ENCODE data around the gene AOX1. TPM values are rescaled to one million over a fixed set of nuclear protein-coding genes. Genes with fewer than 3 reads are reported as not detected.

The AOX1 gene
- total RNA-seq, 1 donor from 2014 or later = 3.4 TPM

DNA sequence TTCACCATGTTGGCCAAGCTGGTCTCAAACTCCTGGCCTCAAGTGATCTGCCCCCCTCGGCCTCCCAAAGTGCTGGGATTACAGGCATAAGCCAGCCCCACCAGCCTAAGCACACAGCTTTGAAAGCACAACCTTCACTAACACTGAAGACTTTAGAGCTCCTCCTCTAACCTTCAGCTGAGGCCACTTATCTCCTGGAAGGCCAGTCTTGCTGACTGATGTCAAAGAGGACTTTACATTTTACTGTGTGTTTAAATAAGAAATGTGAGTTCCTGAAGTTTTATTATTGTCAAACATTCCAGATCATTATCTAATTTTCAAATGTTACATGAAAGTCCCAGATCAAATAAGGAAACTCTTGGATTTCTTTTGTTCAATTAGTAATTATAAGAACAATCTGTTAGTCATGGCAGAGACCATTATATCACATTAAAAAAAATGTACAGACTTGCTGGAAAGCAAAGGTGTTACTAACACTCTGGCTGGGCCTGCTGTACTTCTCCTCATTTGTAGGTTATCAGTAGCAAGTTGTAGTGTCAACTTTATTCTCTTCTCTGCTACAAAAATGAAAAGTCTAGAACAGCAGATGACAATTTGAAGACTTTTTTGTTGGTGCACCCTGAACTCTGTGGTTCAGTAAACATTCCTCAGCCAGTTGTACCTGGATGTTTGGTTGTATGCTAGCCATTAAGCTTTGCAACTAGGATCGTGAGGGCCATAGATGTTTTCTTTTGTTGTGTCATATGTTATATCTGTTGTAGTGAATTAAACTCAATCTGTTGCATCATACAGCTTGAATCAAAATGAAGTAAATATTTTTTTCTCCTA, 80.0 kb downstream of the AOX1 start:
- no peak for TF ChIP-seq EZH2 (IDR thresholded peaks at IDR 0.05; ENCODE audit: insufficient read depth, low read length)
- TF ChIP-seq, protein P1, sequence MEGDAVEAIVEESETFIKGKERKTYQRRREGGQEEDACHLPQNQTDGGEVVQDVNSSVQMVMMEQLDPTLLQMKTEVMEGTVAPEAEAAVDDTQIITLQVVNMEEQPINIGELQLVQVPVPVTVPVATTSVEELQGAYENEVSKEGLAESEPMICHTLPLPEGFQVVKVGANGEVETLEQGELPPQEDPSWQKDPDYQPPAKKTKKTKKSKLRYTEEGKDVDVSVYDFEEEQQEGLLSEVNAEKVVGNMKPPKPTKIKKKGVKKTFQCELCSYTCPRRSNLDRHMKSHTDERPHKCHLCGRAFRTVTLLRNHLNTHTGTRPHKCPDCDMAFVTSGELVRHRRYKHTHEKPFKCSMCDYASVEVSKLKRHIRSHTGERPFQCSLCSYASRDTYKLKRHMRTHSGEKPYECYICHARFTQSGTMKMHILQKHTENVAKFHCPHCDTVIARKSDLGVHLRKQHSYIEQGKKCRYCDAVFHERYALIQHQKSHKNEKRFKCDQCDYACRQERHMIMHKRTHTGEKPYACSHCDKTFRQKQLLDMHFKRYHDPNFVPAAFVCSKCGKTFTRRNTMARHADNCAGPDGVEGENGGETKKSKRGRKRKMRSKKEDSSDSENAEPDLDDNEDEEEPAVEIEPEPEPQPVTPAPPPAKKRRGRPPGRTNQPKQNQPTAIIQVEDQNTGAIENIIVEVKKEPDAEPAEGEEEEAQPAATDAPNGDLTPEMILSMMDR (IDR thresholded peaks at IDR 0.05; ENCODE audit: insufficient read depth, low read depth, low read length) = no peak
- Mint-ChIP-seq H3K27ac (ENCODE audit: unreplicated experiment) (no peak overlapping the region), H3K9me3 (ENCODE audit: unreplicated experiment) (no peaks in the 10 kb centered on the region), H3K4me3 (ENCODE audit: unreplicated experiment) (no peak overlapping the region), H3K27me3 (ENCODE audit: low read depth, unreplicated experiment) (no peaks in the 10 kb centered on the region), H3K4me1 (ENCODE audit: low read depth, unreplicated experiment) (peaks cover 17% of the 10 kb centered on the region), H3K36me3 (ENCODE audit: low read depth, unreplicated experiment) (no peaks in the 10 kb centered on the region)
- no peaks in the 10 kb centered on the region for H4K20me1 ChIP-seq (ENCODE audit: insufficient read depth, low read length)
- H3K9ac ChIP-seq (ENCODE audit: low read length) = no peak overlapping the region
- no peak overlapping the region for H2AFZ ChIP-seq (ENCODE audit: low read depth, low read length)
- FAIRE-seq = no peak
- no peak for DNase-seq (ENCODE audit: low read depth)
- peaks cover 15% of the 10 kb centered on the region for H3K4me1 ChIP-seq (ENCODE audit: insufficient read depth, low read length)
- no peaks in the 10 kb centered on the region for H3K27me3 ChIP-seq (ENCODE audit: insufficient read depth, low read length)
- H3K4me3 ChIP-seq (ENCODE audit: insufficient read depth, low read depth, low read length) = no peak overlapping the region
- no peak overlapping the region for H3K27ac ChIP-seq (ENCODE audit: low read depth, low read length)
- no peaks in the 10 kb centered on the region for H3K79me2 ChIP-seq (ENCODE audit: insufficient read depth, low read length)
- no peak overlapping the region for H3K4me2 ChIP-seq (ENCODE audit: low read length)
- H3K36me3 ChIP-seq (ENCODE audit: insufficient read depth, low read length) = no peaks in the 10 kb centered on the region
- H3K9me3 ChIP-seq (ENCODE audit: insufficient read depth, low read depth, low read length) = no peaks in the 10 kb centered on the region

- Histone ChIP-seq H3K36me3 (ENCODE audit: insufficient read depth, low read length) (no peaks in the 10 kb centered on the region), H3K4me2 (ENCODE audit: low read length) (no peak overlapping the region), H3K9ac (ENCODE audit: low read length) (no peak overlapping the region), H3K27me3 (ENCODE audit: insufficient read depth, low read length) (no peaks in the 10 kb centered on the region), H3K9me3 (ENCODE audit: insufficient read depth, low read depth, low read length) (no peaks in the 10 kb centered on the region), H3K27ac (ENCODE audit: low read depth, low read length) (no peak overlapping the region), H3K4me1 (ENCODE audit: insufficient read depth, low read length) (peaks cover 15% of the 10 kb centered on the region), H4K20me1 (ENCODE audit: insufficient read depth, low read length) (no peaks in the 10 kb centered on the region), H3K4me3 (ENCODE audit: insufficient read depth, low read depth, low read length) (no peak overlapping the region), H3K79me2 (ENCODE audit: insufficient read depth, low read length) (no peaks in the 10 kb centered on the region), H2AFZ (ENCODE audit: low read depth, low read length) (no peak overlapping the region)
- no peaks in the 10 kb centered on the region for H3K36me3 Mint-ChIP-seq (ENCODE audit: low read depth, unreplicated experiment)
- DNase-seq (ENCODE audit: low read depth) = no peak
- no peak for FAIRE-seq
- H3K27ac Mint-ChIP-seq (ENCODE audit: unreplicated experiment) = no peak overlapping the region
- no peak overlapping the region for H3K4me3 Mint-ChIP-seq (ENCODE audit: unreplicated experiment)
- H3K9me3 Mint-ChIP-seq (ENCODE audit: unreplicated experiment) = no peaks in the 10 kb centered on the region
- H3K27me3 Mint-ChIP-seq (ENCODE audit: low read depth, unreplicated experiment) = no peaks in the 10 kb centered on the region
- H3K4me1 Mint-ChIP-seq (ENCODE audit: low read depth, unreplicated experiment) = peaks cover 11% of the 10 kb centered on the region
- TF ChIP-seq, protein P1 (IDR thresholded peaks at IDR 0.05; ENCODE audit: insufficient read depth, low read depth, low read length) = no peak
- TF ChIP-seq EZH2 (IDR thresholded peaks at IDR 0.05; ENCODE audit: insufficient read depth, low read length) = no peak
Measured at GRCh38 chr2:200667413-200667812, 81.6 kb downstream of the AOX1 start.

- H3K9me3 ChIP-seq (ENCODE audit: insufficient read depth, low read depth, low read length) = no peaks in the 10 kb centered on the region
- no peaks in the 10 kb centered on the region for H3K36me3 Mint-ChIP-seq (ENCODE audit: low read depth, unreplicated experiment)
- no peaks in the 10 kb centered on the region for H3K36me3 ChIP-seq (ENCODE audit: insufficient read depth, low read length)
- H3K79me2 ChIP-seq (ENCODE audit: insufficient read depth, low read length) = no peaks in the 10 kb centered on the region
- H3K4me3 Mint-ChIP-seq (ENCODE audit: unreplicated experiment) = no peak overlapping the region
- TF ChIP-seq, protein P1 (IDR thresholded peaks at IDR 0.05; ENCODE audit: insufficient read depth, low read depth, low read length) = no peak
- no peak for TF ChIP-seq EZH2 (IDR thresholded peaks at IDR 0.05; ENCODE audit: insufficient read depth, low read length)
- H3K4me3 ChIP-seq (ENCODE audit: insufficient read depth, low read depth, low read length) = no peak overlapping the region
- H4K20me1 ChIP-seq (ENCODE audit: insufficient read depth, low read length) = no peaks in the 10 kb centered on the region
- no peak overlapping the region for H3K9ac ChIP-seq (ENCODE audit: low read length)
- no peaks in the 10 kb centered on the region for H3K27me3 ChIP-seq (ENCODE audit: insufficient read depth, low read length)
- FAIRE-seq (no peak), DNase-seq (ENCODE audit: low read depth) (no peak)
- H3K27ac Mint-ChIP-seq (ENCODE audit: unreplicated experiment) = no peak overlapping the region
- peaks cover 3% of the 10 kb centered on the region for H3K4me1 Mint-ChIP-seq (ENCODE audit: low read depth, unreplicated experiment)
- no peak overlapping the region for H3K4me2 ChIP-seq (ENCODE audit: low read length)
- no peaks in the 10 kb centered on the region for H3K9me3 Mint-ChIP-seq (ENCODE audit: unreplicated experiment)
- no peak overlapping the region for H3K27ac ChIP-seq (ENCODE audit: low read depth, low read length)
- peaks cover 7% of the 10 kb centered on the region for H3K4me1 ChIP-seq (ENCODE audit: insufficient read depth, low read length)
- no peak overlapping the region for H2AFZ ChIP-seq (ENCODE audit: low read depth, low read length)
- no peaks in the 10 kb centered on the region for H3K27me3 Mint-ChIP-seq (ENCODE audit: low read depth, unreplicated experiment)
Measured at GRCh38 chr2:200668478-200668877, 82.7 kb downstream of the AOX1 start.
